Gastrocnemius medialis (tissue), 4 donors: ENCODE results near the gene TUBA3D. TPM values are rescaled to one million over a fixed set of nuclear protein-coding genes. Genes with fewer than 3 reads are reported as not detected.
"Not testable (repeated sequence)": the region's sequence is repeated elsewhere in the genome, so short reads cannot be mapped to it uniquely, and the experiment has no call there.

Experiments
- ATAC-seq, 2 donors: fragments of 150-250 bp; one replicate each; pipeline ENCODE4 v1.9.1; 2016
- DNase-seq, 2 donors: peaks; one replicate each; pipeline ENCODE4 v3.0.0-alpha.2; 2019
- H3K27ac ChIP-seq, 4 donors: fragments of 200-600 bp; sonication (generic); 1 replicate in 1 of 4; 2 replicates in 3 of 4; pipeline ENCODE4 v1.5.1; 2016 to 2018; ENCODE audit warnings: mild to moderate bottlenecking in 2 of 4, moderate library complexity in 1 of 4
- H3K27me3 ChIP-seq, 3 donors: fragments of 200-600 bp; sonication (generic) in 2 of 3; 1 replicate in 1 of 3; 2 replicates in 2 of 3; pipeline versions ENCODE4 v1.5.1 to v1.6.0; 2016 to 2019; ENCODE audit warnings: mild to moderate bottlenecking in 1 of 3, moderate library complexity in 1 of 3
- H3K36me3 ChIP-seq, 2 donors: fragments of 200-600 bp; sonication (generic) in 1 of 2; one replicate each; pipeline ENCODE4 v1.5.1; 2017 to 2018
- H3K4me1 ChIP-seq, 2 donors: fragments of 200-600 bp; sonication (generic) in 1 of 2; one replicate each; pipeline ENCODE4 v1.5.1; 2016 to 2017; ENCODE audit warnings: mild to moderate bottlenecking in 2 of 2
- H3K4me3 ChIP-seq, 4 donors: fragments of 200-600 bp; sonication (generic) in 3 of 4; 1 replicate in 1 of 4; 2 replicates in 3 of 4; pipeline ENCODE4 v1.5.1; 2016 to 2019; ENCODE audit warnings: mild to moderate bottlenecking in 2 of 4
- H3K9me3 ChIP-seq, 3 donors: fragments of 200-600 bp; sonication (generic) in 2 of 3; 1 replicate in 1 of 3; 2 replicates in 2 of 3; pipeline ENCODE4 v1.5.1; 2016 to 2019
- POLR2A ChIP-seq, 2 donors: fragments of 450-650 bp; IDR thresholded peaks; one replicate each; pipeline ENCODE4 v1.6.1; 2017; ENCODE audit warnings: antibody characterized with exemption in 2 of 2, mild to moderate bottlenecking in 2 of 2, moderate library complexity in 2 of 2
- in situ Hi-C, 4 donors: fragments of 200-750 bp; cut with MboI; loops; one replicate each; pipeline versions ENCODE4 v1.15.0 to v1.8.0; 2017; ENCODE audit warnings: low sequenced_read_pairs in 4 of 4
- intact Hi-C: fragments of 100-400 bp; cut with DNase I; formaldehyde crosslinking; loops from one replicate; pipeline ENCODE4 v1.15.1; 2023; ENCODE audit warnings: low total_unique reads
- total RNA-seq, 4 donors: library from RNA; depleted of rRNA; stranded (reverse); fragments of >200 nt; gene quantifications; one replicate each; pipeline versions ENCODE4 v1.1.0 to v1.2.3, GENCODE V29; 2016
- TF ChIP-seq, protein P1 (sequence below), 5 experiments: fragments of 450-650 bp in 3 of 5; fragments of 200-600 bp in 2 of 5; sonication (generic) in 2 of 5; IDR thresholded peaks in 4 of 5; conservative IDR thresholded peaks in 1 of 5; 1 replicate in 4 of 5; 2 replicates in 1 of 5; pipeline ENCODE4 v1.5.1; 2016 to 2019; ENCODE audit warnings: antibody characterized with exemption in 5 of 5, mild to moderate bottlenecking in 3 of 5, moderate library complexity in 3 of 5

The TUBA3D gene
- total RNA-seq, 4 donors from 2014 or later: 1.4 TPM; not detected in 3

DNA sequence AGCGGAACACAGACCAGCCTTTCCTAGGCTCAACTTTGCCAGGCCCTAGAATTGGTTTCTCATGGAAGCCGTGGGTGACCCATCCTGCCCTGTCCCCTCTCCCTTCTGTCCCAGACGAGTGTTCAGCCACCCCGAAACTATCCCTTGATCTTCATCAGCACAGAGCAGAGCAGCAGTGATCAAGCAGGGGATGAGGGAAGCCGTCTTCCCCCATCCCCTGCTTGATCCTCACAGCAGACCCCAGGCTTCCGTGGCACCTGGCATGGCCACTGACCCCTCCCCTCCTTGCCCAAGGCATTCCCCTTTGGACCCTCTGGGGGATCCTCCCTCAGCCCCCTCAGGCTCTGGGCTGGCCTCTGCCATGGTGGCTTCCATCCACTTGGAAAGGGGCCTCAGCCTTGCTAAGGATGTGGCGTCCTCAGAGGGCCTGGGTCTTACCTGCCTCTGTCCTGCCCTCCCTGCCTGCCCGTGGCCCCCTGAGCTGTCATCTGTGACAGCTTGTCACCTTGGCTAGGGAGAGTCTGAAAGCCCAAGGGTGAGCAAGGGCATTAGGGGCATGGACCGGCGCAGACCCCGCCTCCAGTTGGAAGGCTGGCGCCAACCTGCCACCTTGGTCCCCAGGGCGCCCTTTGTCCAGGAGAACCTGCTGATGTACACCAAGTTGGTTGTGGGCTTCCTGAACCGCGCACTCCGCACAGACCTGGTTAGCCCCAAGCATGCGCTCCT lies 41.4 kb downstream of the TUBA3D start:
- in situ Hi-C loops (no loop called here), intact Hi-C loops (no loop called here)
- DNase-seq (no peak), ATAC-seq (no peak)
- Histone ChIP-seq H3K9me3 (no peaks in the 10 kb centered on the region), H3K4me1 (no peaks in the 10 kb centered on the region), H3K27me3 (no peaks in the 10 kb centered on the region), H3K4me3 (no peak overlapping the region), H3K27ac (no peak overlapping the region), H3K36me3 (peaks cover 0 to 17% of the 10 kb centered on the region in 2 donors)
- TF ChIP-seq POLR2A (IDR thresholded peaks at IDR 0.05): no peak
- TF ChIP-seq, protein P1, sequence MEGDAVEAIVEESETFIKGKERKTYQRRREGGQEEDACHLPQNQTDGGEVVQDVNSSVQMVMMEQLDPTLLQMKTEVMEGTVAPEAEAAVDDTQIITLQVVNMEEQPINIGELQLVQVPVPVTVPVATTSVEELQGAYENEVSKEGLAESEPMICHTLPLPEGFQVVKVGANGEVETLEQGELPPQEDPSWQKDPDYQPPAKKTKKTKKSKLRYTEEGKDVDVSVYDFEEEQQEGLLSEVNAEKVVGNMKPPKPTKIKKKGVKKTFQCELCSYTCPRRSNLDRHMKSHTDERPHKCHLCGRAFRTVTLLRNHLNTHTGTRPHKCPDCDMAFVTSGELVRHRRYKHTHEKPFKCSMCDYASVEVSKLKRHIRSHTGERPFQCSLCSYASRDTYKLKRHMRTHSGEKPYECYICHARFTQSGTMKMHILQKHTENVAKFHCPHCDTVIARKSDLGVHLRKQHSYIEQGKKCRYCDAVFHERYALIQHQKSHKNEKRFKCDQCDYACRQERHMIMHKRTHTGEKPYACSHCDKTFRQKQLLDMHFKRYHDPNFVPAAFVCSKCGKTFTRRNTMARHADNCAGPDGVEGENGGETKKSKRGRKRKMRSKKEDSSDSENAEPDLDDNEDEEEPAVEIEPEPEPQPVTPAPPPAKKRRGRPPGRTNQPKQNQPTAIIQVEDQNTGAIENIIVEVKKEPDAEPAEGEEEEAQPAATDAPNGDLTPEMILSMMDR (IDR thresholded peaks at IDR 0.05 in 4 of 5, conservative IDR thresholded peaks at IDR 0.05 in 1 of 5): no peak

DNA sequence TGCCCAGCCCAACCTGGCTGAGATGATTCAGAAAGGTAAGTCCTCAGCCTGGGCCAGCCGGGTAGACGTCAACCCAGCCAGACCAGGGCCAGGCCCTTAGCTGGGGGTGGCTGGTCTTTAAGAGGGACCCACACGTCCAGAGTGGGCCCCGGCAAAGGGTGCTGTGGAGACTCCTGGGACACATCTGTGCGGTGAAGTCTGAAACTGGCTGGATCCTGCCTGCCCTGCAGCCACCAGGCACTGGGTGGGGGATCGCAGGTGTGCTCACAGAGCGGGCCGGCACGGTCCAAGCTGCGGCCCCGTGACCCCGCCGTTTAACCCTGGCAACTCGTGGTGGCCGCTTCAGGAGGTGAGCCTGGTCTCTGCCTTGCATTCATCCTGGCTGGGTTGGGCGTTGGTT lies 41.9 kb downstream of the TUBA3D start:
- H3K4me3 ChIP-seq, H3K4me1 ChIP-seq, DNase-seq, H3K27ac ChIP-seq, H3K9me3 ChIP-seq, ATAC-seq, H3K27me3 ChIP-seq, in situ Hi-C loops, intact Hi-C loops: not testable (repeated sequence)
- H3K36me3 ChIP-seq: peaks cover 0 to 17% of the 10 kb centered on the region in 2 donors

DNA sequence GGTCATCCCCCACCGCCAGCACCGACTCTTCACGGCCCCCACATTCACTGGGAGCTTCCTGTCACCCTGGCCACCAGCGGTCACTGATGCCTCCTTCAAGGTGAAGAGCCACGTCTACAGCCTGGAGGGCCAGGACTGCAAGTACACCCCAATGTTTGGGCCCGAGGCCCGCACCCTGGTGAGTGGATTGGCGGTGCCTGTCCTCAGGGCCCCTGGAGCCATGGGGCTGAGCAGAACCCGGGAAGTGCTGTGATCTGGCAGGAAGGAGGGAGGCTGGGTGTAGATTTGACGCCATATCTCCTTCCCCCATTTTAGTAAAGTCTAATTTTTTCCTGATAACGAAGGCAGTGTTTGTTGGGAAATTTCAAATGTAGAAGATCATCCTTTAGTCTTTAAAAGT lies 42.6 kb downstream of the TUBA3D start:
- in situ Hi-C loops, DNase-seq, H3K9me3 ChIP-seq, H3K27ac ChIP-seq, intact Hi-C loops, H3K4me3 ChIP-seq, ATAC-seq, H3K4me1 ChIP-seq, H3K27me3 ChIP-seq: not testable (repeated sequence)
- H3K36me3 ChIP-seq: peaks cover 0 to 17% of the 10 kb centered on the region in 2 donors

DNA sequence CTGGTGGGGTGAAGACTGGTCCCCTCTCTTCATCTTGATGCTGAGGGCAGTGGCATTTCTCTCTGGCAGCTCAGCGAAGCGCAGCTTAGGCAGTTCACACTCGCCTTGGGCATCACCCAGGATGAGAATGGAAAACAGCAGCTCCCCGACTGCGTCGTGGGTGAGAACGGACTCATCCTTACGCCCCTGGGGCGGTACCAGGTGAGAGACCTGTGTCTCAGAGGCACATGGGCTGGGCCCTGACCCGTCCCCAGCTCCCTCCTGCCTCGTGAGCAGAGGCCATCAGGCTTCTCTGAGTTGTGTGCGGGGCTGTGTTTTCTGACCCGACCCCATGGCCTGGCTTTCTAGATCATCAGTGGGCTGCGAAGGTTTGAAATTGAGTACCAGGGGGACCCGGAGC lies 43.5 kb downstream of the TUBA3D start:
- ATAC-seq (no peak), DNase-seq (no peak)
- Histone ChIP-seq H3K9me3 (no peaks in the 10 kb centered on the region), H3K27ac (no peak overlapping the region), H3K4me1 (no peaks in the 10 kb centered on the region), H3K27me3 (no peaks in the 10 kb centered on the region), H3K4me3 (no peak overlapping the region), H3K36me3 (peaks cover 0 to 17% of the 10 kb centered on the region in 2 donors)
- in situ Hi-C loops (no loop called here), intact Hi-C loops (no loop called here)
- no peak for TF ChIP-seq POLR2A (IDR thresholded peaks at IDR 0.05)
- TF ChIP-seq, protein P1 (IDR thresholded peaks at IDR 0.05 in 4 of 5, conservative IDR thresholded peaks at IDR 0.05 in 1 of 5): no peak

DNA sequence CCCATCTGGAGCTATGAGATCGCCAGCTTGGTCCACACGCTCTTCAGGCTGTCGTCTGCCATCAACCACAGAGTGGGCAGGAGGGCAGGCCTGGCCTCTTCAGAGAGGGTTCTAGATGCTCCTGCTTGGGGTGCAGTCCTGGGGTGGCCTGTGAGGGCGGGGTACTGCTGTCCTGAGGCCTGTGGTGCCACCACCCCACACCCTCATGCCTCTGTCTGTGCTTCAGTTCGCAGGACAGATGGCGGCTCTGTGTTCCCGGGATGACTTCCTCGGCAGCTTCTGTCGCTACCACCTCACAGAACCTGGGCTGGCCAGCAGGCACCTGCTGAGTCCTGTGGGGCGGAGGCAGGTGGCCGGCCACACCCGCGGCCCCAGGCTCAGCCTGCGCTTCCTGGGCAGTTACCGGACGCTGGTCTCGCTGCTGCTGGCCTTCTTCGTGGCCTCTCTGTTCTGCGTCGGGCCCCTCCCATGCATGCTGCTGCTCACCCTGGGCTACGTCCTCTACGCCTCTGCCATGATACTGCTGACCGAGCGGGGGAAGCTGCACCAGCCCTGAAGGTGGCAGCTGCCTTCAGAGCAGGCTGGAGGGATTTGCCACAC lies 44.1 kb downstream of the TUBA3D start:
- H3K4me3 ChIP-seq, in situ Hi-C loops, ATAC-seq, H3K27me3 ChIP-seq, DNase-seq, H3K9me3 ChIP-seq, intact Hi-C loops, H3K4me1 ChIP-seq, H3K27ac ChIP-seq: not testable (repeated sequence)
- H3K36me3 ChIP-seq: peaks cover 0 to 17% of the 10 kb centered on the region in 2 donors

DNA sequence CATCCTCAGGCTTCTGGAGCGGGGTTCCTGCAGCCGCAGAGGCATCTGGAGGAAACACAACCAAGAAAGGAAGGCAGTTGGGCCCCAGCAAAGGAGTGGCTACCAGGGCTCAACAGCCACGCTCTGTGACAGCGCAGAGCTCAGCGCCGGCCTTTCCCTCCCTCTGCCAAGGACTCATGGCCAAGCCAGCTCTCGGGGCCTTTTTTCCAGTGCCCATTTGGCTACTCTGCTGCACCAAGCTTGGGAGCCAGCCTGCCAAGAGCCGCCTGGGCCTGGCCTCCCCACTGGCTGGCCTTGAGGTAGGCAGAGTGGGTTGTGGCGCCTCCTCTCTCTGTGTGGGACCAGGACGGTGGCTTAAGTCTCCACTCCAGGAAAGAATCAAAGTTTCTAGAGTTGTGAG lies 44.6 kb downstream of the TUBA3D start:
- Histone ChIP-seq H3K27ac (no peak overlapping the region), H3K36me3 (peaks cover 0 to 17% of the 10 kb centered on the region in 2 donors), H3K9me3 (no peaks in the 10 kb centered on the region), H3K27me3 (no peaks in the 10 kb centered on the region), H3K4me3 (no peak overlapping the region), H3K4me1 (no peaks in the 10 kb centered on the region)
- DNase-seq: no peak
- ATAC-seq: no peak
- TF ChIP-seq, protein P1 (IDR thresholded peaks at IDR 0.05 in 4 of 5, conservative IDR thresholded peaks at IDR 0.05 in 1 of 5): no peak
- no peak for TF ChIP-seq POLR2A (IDR thresholded peaks at IDR 0.05)
- in situ Hi-C loops (no loop called here), intact Hi-C loops (no loop called here)

DNA sequence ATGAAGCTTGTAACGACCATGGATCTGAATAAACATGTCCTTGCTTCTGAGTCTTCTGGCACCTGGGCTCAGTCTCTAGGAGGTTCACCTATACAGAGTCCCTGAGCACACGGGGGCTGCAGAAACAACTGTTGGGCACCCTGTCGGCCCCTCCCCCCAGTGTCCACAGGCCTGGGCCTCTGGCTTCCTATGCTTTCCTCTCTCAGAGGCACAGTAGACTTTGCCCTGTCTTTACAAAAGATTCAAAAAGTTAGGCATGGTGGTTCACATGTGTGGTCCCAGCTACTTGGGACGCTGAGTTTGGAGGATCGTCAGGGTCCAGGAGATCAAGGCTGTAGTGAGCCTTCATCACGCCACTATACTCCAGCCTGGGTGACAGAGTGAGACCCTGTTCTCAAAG lies 45.6 kb downstream of the TUBA3D start:
- H3K4me1 ChIP-seq, DNase-seq, H3K27me3 ChIP-seq, H3K27ac ChIP-seq, H3K4me3 ChIP-seq, ATAC-seq, intact Hi-C loops, H3K9me3 ChIP-seq, in situ Hi-C loops: not testable (repeated sequence)
- H3K36me3 ChIP-seq: peaks cover 0 to 17% of the 10 kb centered on the region in 2 donors
